ENCODE results near the gene NXNL2. TPM values are rescaled to one million over a fixed set of nuclear protein-coding genes. Genes with fewer than 3 reads are reported as not detected.

NXNL2 gene
- total RNA-seq, result 1.1 and 1.4 TPM in 2 replicates

GRCh38 chr9:88534456-88535225 is at the start of gene NXNL2:
TSS of gene NXNL2 (plus strand) at chr9:88535178. CDS start at chr9:88535435, 257 bp downstream.

Other genes starting within 250 kb of the NXNL2 start
- gene SPIN1, start 146.7 kb upstream of the NXNL2 start, total RNA-seq, result 31.3 and 34.1 TPM in 2 replicates

Measured in pericardium fibroblast (primary cell).